ENCODE measurements around the gene YIPF3. TPM values are rescaled to one million over a fixed set of nuclear protein-coding genes. Genes with fewer than 3 reads are reported as not detected.

Gene YIPF3
- total and polyA plus RNA-seq, 10 of the 15 experiments (the other 5 are each of a cell fraction or from before 2014, with no cell fraction given): 20.5 to 88.8 (median 44.7) TPM

DNA sequence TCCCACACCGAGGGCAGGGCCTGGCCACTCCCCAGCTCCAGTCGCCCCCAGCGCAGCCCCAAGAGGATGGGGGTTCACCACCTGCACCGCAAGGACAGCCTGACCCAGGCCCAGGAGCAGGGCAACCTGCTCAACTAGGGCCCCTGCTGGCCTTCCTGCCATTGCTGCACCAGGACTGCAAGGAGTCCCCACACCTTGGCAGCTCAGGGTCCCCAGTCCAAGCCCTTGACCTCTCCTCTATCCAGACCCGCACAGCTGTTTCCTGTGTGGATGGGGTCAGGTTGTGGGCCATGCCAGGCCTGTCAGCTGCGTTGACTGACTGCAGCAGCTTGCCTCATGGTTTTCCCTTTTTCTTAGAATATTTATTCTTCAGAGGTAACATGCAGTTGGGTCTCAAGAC, 11.0 kb downstream of the YIPF3 start:
- Histone ChIP-seq H3K4me2 (ENCODE audit: control insufficient read depth, insufficient read depth) (no peak overlapping the region), H4K20me1 (ENCODE audit: control insufficient read depth, insufficient read depth) (no peaks in the 10 kb centered on the region), H2AFZ (ENCODE audit: control insufficient read depth, low read depth, low read length) (no peak overlapping the region), H3K9me3 (replicated peaks; ENCODE audit: control insufficient read depth, insufficient read depth, low read length) (no peaks in the 10 kb centered on the region), H3K79me2 (ENCODE audit: control insufficient read depth, insufficient read depth, low read length) (no peaks in the 10 kb centered on the region), H3K27ac (ENCODE audit: control insufficient read depth, insufficient read depth) (no peak overlapping the region), H3K4me1 (ENCODE audit: control insufficient read depth, insufficient read depth, low read length) (peaks cover 4% of the 10 kb centered on the region; the same call in 1 of the 2 replicates), H3K36me3 (ENCODE audit: control insufficient read depth in 2 of 2, insufficient read depth in 2 of 2, low read length in 1 of 2) (peaks cover 4 to 23% of the 10 kb centered on the region in 2 experiments; a peak in 3 of 4 replicates), H3K27me3 (replicated peaks in 1 of 2; ENCODE audit: control insufficient read depth in 2 of 2, insufficient read depth in 2 of 2, low read length in 1 of 2) (peaks cover 0 to 2% of the 10 kb centered on the region in 2 experiments; a peak in 1 of 4 replicates), H3K9ac (ENCODE audit: control insufficient read depth, insufficient read depth, low read length) (no peak overlapping the region), H3K4me3 (no peak overlapping the region)
- POLR2A ChIA-PET: interaction anchor here (0.6 to 0.9 kb wide), 2 partner anchors 45 to 119 kb away, joined by 3 to 5 read pairs; no protein-coding TSS in a partner anchor
- no peak for ATAC-seq
- no TSS peak for BruUV-seq (replicated peaks)
- in situ Hi-C loops (cut with MboI): loop anchor here (5.0 kb wide), 1 partner anchor 248 kb away; no protein-coding TSS in a partner anchor
- TF ChIP-seq, protein P1, sequence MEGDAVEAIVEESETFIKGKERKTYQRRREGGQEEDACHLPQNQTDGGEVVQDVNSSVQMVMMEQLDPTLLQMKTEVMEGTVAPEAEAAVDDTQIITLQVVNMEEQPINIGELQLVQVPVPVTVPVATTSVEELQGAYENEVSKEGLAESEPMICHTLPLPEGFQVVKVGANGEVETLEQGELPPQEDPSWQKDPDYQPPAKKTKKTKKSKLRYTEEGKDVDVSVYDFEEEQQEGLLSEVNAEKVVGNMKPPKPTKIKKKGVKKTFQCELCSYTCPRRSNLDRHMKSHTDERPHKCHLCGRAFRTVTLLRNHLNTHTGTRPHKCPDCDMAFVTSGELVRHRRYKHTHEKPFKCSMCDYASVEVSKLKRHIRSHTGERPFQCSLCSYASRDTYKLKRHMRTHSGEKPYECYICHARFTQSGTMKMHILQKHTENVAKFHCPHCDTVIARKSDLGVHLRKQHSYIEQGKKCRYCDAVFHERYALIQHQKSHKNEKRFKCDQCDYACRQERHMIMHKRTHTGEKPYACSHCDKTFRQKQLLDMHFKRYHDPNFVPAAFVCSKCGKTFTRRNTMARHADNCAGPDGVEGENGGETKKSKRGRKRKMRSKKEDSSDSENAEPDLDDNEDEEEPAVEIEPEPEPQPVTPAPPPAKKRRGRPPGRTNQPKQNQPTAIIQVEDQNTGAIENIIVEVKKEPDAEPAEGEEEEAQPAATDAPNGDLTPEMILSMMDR (IDR thresholded peaks at IDR 0.05 in 2 of 3, conservative IDR thresholded peaks at IDR 0.05 in 1 of 3; ENCODE audit: control insufficient read depth in 2 of 3, extremely low read depth in 1 of 3, insufficient read depth in 1 of 3, low read depth in 3 of 3, low read length in 3 of 3): peak in 1 of 3 experiments; percentile 26; a peak in 1 of 6 replicates
- TF ChIP-seq HDGF (IDR thresholded peaks at IDR 0.05): no peak
- 81% methylated on average over 6 of the region's 6 CpGs for WGBS (ENCODE audit: insufficient coverage, insufficient replicate concordance, low lambda C conversion rate, missing lambda C conversion rate)
- intact Hi-C loops (cut with micrococcal nuclease; ENCODE audit: unreplicated experiment): loop anchor here (1.0 to 5.0 kb wide), 3 partner anchors 51 to 242 kb away; partner anchors contain the start of gene DLK2
- RAD21 ChIA-PET (ENCODE audit: unreplicated experiment): interaction anchor here (0.7 to 3.3 kb wide), 15 partner anchors 10 to 331 kb away, joined by 3 to 44 read pairs (median 4); partner anchors contain the start of genes DLK2 and DNPH1
- no peak for FAIRE-seq
- no peak for DNase-seq (ENCODE audit: low read depth, low spot score)
- CTCF ChIA-PET: interaction anchor here (0.6 to 6.8 kb wide), 50 partner anchors 11 to 521 kb away, joined by 3 to 70 read pairs (median 6); partner anchors contain the start of genes ABCC10, CRIP3, DLK2 and POLR1C
- SMC1A ChIA-PET (ENCODE audit: uncharacterized antibody, unreplicated experiment): interaction anchor here (0.6 to 3.4 kb wide), 21 partner anchors 11 to 363 kb away, joined by 3 to 16 read pairs (median 4); partner anchors contain the start of genes POLR1C and YIPF3

Data from GM12878 (cell line).